Bronchus fibroblast of lung (primary cell): ENCODE data around the gene SMIM12. TPM values are rescaled to one million over a fixed set of nuclear protein-coding genes. Genes with fewer than 3 reads are reported as not detected.

Experiments used
- total RNA-seq: library from RNA; depleted of rRNA; stranded (reverse); fragments of >200 nt; gene quantifications from 2 replicates; pipeline ENCODE4 v1.2.3, GENCODE V29; 2015

SMIM12 gene
- total RNA-seq, result 28.6 and 32.6 TPM in 2 replicates

GRCh38 chr1:34859446-34860200 is at the start of gene SMIM12:
SMIM12 (minus strand) TSS chr1:34859749; CDS start chr1:34855977, 3,772 bp downstream.

Other genes with a start within 250 kb of the SMIM12 start
- gene GJB5, start 104.7 kb downstream of the SMIM12 start, total RNA-seq, result not detected in 2 replicates
- gene GJB4, start 100.0 kb downstream of the SMIM12 start, total RNA-seq, result not detected in 2 replicates
- not detected in 2 replicates for gene GJB3, start 78.5 kb downstream of the SMIM12 start, total RNA-seq
- gene GJA4, start 66.8 kb downstream of the SMIM12 start, total RNA-seq, result not detected in 2 replicates
- gene DLGAP3, start 69.9 kb upstream of the SMIM12 start, total RNA-seq, result under 0.01 and 0.45 TPM in 2 replicates
- 23.9 and 25.1 TPM in 2 replicates for gene TMEM35B, start 125.6 kb upstream of the SMIM12 start, total RNA-seq
- 6.9 and 8.6 TPM in 2 replicates for gene ZMYM6, start 172.2 kb upstream of the SMIM12 start, total RNA-seq
- gene ZMYM1, start 219.6 kb upstream of the SMIM12 start, total RNA-seq, result 9.4 and 13.3 TPM in 2 replicates